Small intestine (tissue), 16 donors: ENCODE results near the gene NCAM1. TPM values are rescaled to one million over a fixed set of nuclear protein-coding genes. Genes with fewer than 3 reads are reported as not detected.
"Not testable (repeated sequence)": the region's sequence is repeated elsewhere in the genome, so short reads cannot be mapped to it uniquely, and the experiment has no call there.

ENCODE experiments used
- DNase-seq, 2 donors: peaks; one replicate each; pipeline versions ENCODE4 v3.0.0 to v3.0.0-alpha.2; 2013
- FAIRE-seq: peaks from 2 replicates; lab custom pipeline; 2012; peaks lifted over from hg19 to GRCh38; lab: Jason Lieb, UNC
- H3K27ac ChIP-seq, 3 donors: one replicate each; pipeline ENCODE4 v1.5.1; 2013; ENCODE audit warnings: low read length in 2 of 3, mild to moderate bottlenecking in 2 of 3, control low read depth in 1 of 3, inconsistent platforms in 1 of 3, low read depth in 1 of 3, moderate library complexity in 1 of 3
- H3K27me3 ChIP-seq, 3 donors: one replicate each; pipeline ENCODE4 v1.6.1; 2013; ENCODE audit warnings: low read length in 3 of 3, inconsistent platforms in 1 of 3; ENCODE audit not compliant: control insufficient read depth in 3 of 3, insufficient read depth in 3 of 3
- H3K36me3 ChIP-seq, 3 donors: one replicate each; pipeline ENCODE4 v1.6.1; 2013; ENCODE audit warnings: low read length in 3 of 3, inconsistent platforms in 1 of 3, low read depth in 1 of 3, mild to moderate bottlenecking in 1 of 3, moderate library complexity in 1 of 3; ENCODE audit not compliant: control insufficient read depth in 3 of 3, insufficient read depth in 2 of 3
- H3K4me1 ChIP-seq, 3 donors: one replicate each; pipeline ENCODE4 v1.6.1; 2013; ENCODE audit warnings: low read length in 2 of 3, inconsistent platforms in 1 of 3, low read depth in 1 of 3, mild to moderate bottlenecking in 1 of 3, moderate library complexity in 1 of 3; ENCODE audit not compliant: control insufficient read depth in 3 of 3, insufficient read depth in 2 of 3
- H3K4me3 ChIP-seq, 3 donors: one replicate each; pipeline ENCODE4 v1.5.1; 2013; ENCODE audit warnings: low read length in 3 of 3, control low read depth in 1 of 3, inconsistent platforms in 1 of 3, low read depth in 1 of 3, mild to moderate bottlenecking in 1 of 3, moderate library complexity in 1 of 3
- H3K9me3 ChIP-seq, 2 donors: one replicate each; pipeline ENCODE4 v1.6.1; 2013; ENCODE audit warnings: low read depth in 1 of 2, low read length in 1 of 2; ENCODE audit not compliant: control insufficient read depth in 2 of 2, insufficient read depth in 1 of 2
- WGBS, 3 donors: extraction: QIAGEN DNeasy Blood & Tissue Kit; methylation state at CpG; one replicate each; pipeline ENCODE4 v1.1.7; 2013; 5-methylcytosine and 5-hydroxymethylcytosine counted together
- long read RNA-seq, 10 donors: transcript quantifications; one replicate each; lab custom pipeline, GENCODE V29; 2026
- polyA plus RNA-seq, 4 donors: library from polyadenylated mRNA; stranded (reverse) in 3 of 4; unstranded in 1 of 4; fragments of 200-250 nt in 3 of 4; fragments of 120-200 nt in 1 of 4; gene quantifications; one replicate each; pipeline versions ENCODE4 v1.2.1 to v1.2.3, GENCODE V29; 2013
- donor health status: healthy with polysubstance abuse.
- donor health status: control.
- donor health status: control.
- donor health status: Bipolar disorder and iron deficiency.
- donor health status: healthy.

The NCAM1 gene
- polyA plus RNA-seq: 10 to 100 TPM in 2 of 4 donors, 1 to 10 TPM in 1, under 1 TPM in 1; 0.67 to 16.2 (median 9.1) TPM
- long read RNA-seq, donor 1, partial matches to known transcripts: 7 of 10 reads
- long read RNA-seq, donor 1, other reads (novel, unspliced or antisense): 0 of 10 reads
- long read RNA-seq, donor 2, partial matches to known transcripts: 11 of 11 reads
- long read RNA-seq, donor 2, other reads (novel, unspliced or antisense): 0 of 11 reads
- long read RNA-seq, donor 3, partial matches to known transcripts: 0 of 3 reads
- long read RNA-seq, donor 3, other reads (novel, unspliced or antisense): 0 of 3 reads
- long read RNA-seq, donor 4: 0 reads
- long read RNA-seq, donor 5: 0 reads
- long read RNA-seq, donor 6, partial matches to known transcripts: 0 of 4 reads
- long read RNA-seq, donor 6, other reads (novel, unspliced or antisense): 0 of 4 reads
- long read RNA-seq, donor 7: 0 reads
- long read RNA-seq, donor 8, partial matches to known transcripts: 0 of 1 reads
- long read RNA-seq, donor 8, other reads (novel, unspliced or antisense): 0 of 1 reads
- long read RNA-seq, donor 9, partial matches to known transcripts: 0 of 1 reads
- long read RNA-seq, donor 9, other reads (novel, unspliced or antisense): 0 of 1 reads
- long read RNA-seq, donor 10, transcript NCAM1-216 (3 exons, 560 nt): major isoform, 9 of 33 reads
- long read RNA-seq, donor 10, partial matches to known transcripts: 24 of 33 reads
- long read RNA-seq, donor 10, other reads (novel, unspliced or antisense): 0 of 33 reads

GRCh38 chr11:112961146-112961668 is at the start of gene NCAM1:
Gene NCAM1, plus strand, starts transcription at chr11:112961420.
- FAIRE-seq: no peak
- WGBS, 3 donors: 1% methylated on average over 28 of the region's 28 CpGs
- H3K27me3 ChIP-seq: peaks cover 2 to 51% (median 8%) of the 10 kb centered on the region in 3 donors
- DNase-seq: peak; percentile 13 to 71
- no peaks in the 10 kb centered on the region for H3K4me1 ChIP-seq
- no peaks in the 10 kb centered on the region for H3K9me3 ChIP-seq
- no peaks in the 10 kb centered on the region for H3K36me3 ChIP-seq
- peak within 1 kb of the TSS; percentile 27 to 60 (median 51) for H3K4me3 ChIP-seq
- peak within 1 kb of the TSS in 1 of 3 donors; percentile 38 for H3K27ac ChIP-seq

GRCh38 chr11:112922606-112923005 is 38.6 kb upstream of the NCAM1 start:
- Histone ChIP-seq H3K27ac (no peak overlapping the region), H3K27me3 (peaks cover 0 to 6% (median 0%) of the 10 kb centered on the region in 3 donors), H3K9me3 (peaks cover 0 to 4% of the 10 kb centered on the region in 2 donors), H3K4me1 (no peaks in the 10 kb centered on the region), H3K36me3 (no peaks in the 10 kb centered on the region), H3K4me3 (no peak overlapping the region)
- DNase-seq (no peak), FAIRE-seq (no peak)
- WGBS, 3 donors: 45 to 62% (median 57%) methylated on average over 2 of the region's 2 CpGs

- not testable (repeated sequence) for H3K4me3 ChIP-seq, H3K27me3 ChIP-seq, H3K4me1 ChIP-seq, H3K27ac ChIP-seq, H3K9me3 ChIP-seq, H3K36me3 ChIP-seq, FAIRE-seq, DNase-seq
- WGBS, 3 donors: 64 to 77% (median 75%) methylated on average over 6 of the region's 6 CpGs
Observed at GRCh38 chr11:112924836-112925235, 36.4 kb upstream of the NCAM1 start.

- Histone ChIP-seq H3K4me1 (no peaks in the 10 kb centered on the region), H3K27me3 (peaks cover 0 to 4% (median 0%) of the 10 kb centered on the region in 3 donors), H3K36me3 (no peaks in the 10 kb centered on the region), H3K9me3 (no peaks in the 10 kb centered on the region), H3K27ac (no peak overlapping the region), H3K4me3 (no peak overlapping the region)
- no peak for FAIRE-seq
- WGBS, 3 donors: 73 to 78% (median 74%) methylated on average over 10 of the region's 10 CpGs
- DNase-seq: no peak
Observed at GRCh38 chr11:112925516-112926310, 35.5 kb upstream of the NCAM1 start.

GRCh38 chr11:112928136-112928535 is 33.1 kb upstream of the NCAM1 start:
- Histone ChIP-seq H3K4me3 (no peak overlapping the region), H3K9me3 (no peaks in the 10 kb centered on the region), H3K27me3 (no peaks in the 10 kb centered on the region), H3K4me1 (no peaks in the 10 kb centered on the region), H3K36me3 (no peaks in the 10 kb centered on the region), H3K27ac (no peak overlapping the region)
- WGBS, 3 donors: 54 to 73% (median 64%) methylated on average over 3 of the region's 3 CpGs
- no peak for DNase-seq
- FAIRE-seq: no peak

GRCh38 chr11:112929432-112929831 is 31.8 kb upstream of the NCAM1 start:
- Histone ChIP-seq H3K27ac (no peak overlapping the region), H3K4me1 (no peaks in the 10 kb centered on the region), H3K36me3 (no peaks in the 10 kb centered on the region), H3K4me3 (no peak overlapping the region), H3K27me3 (no peaks in the 10 kb centered on the region), H3K9me3 (no peaks in the 10 kb centered on the region)
- 76 to 84% (median 78%) methylated on average over 4 of the region's 4 CpGs for WGBS, 3 donors
- DNase-seq: no peak
- FAIRE-seq: no peak

- Histone ChIP-seq H3K27ac (no peak overlapping the region), H3K9me3 (no peaks in the 10 kb centered on the region), H3K4me1 (no peaks in the 10 kb centered on the region), H3K36me3 (no peaks in the 10 kb centered on the region), H3K4me3 (no peak overlapping the region), H3K27me3 (no peaks in the 10 kb centered on the region)
- 15 to 49% (median 34%) methylated on average over 4 of the region's 4 CpGs for WGBS, 3 donors
- DNase-seq: peak; percentile 5 to 67
- FAIRE-seq: no peak
Observed at GRCh38 chr11:112931703-112932102, 29.5 kb upstream of the NCAM1 start.

GRCh38 chr11:112932593-112932992 is 28.6 kb upstream of the NCAM1 start:
- Histone ChIP-seq H3K9me3 (no peaks in the 10 kb centered on the region), H3K27me3 (no peaks in the 10 kb centered on the region), H3K4me1 (no peaks in the 10 kb centered on the region), H3K36me3 (no peaks in the 10 kb centered on the region), H3K4me3 (no peak overlapping the region), H3K27ac (no peak overlapping the region)
- DNase-seq (no peak), FAIRE-seq (no peak)
- WGBS, 3 donors: 73 to 81% (median 74%) methylated on average over 4 of the region's 4 CpGs
